Left cardiac atrium (tissue), 4 donors: ENCODE results near the gene COG2. TPM values are rescaled to one million over a fixed set of nuclear protein-coding genes. Genes with fewer than 3 reads are reported as not detected.
A peak's percentile ranks its signal among the peaks of the same experiment; 100 is the strongest.
"Not testable (repeated sequence)": the region's sequence is repeated elsewhere in the genome, so short reads cannot be mapped to it uniquely, and the experiment has no call there.

Experiments
- ATAC-seq, 2 donors: fragments of 200-7000 bp; cut with Tn5 transposase; one replicate each; pipeline ENCODE4 v1.9.1; 2020; ENCODE audit warnings: mild to moderate bottlenecking in 2 of 2, moderate library complexity in 2 of 2
- DNase-seq: peaks from one replicate; pipeline ENCODE4 v3.0.0-alpha.2; 2020
- intact Hi-C, 2 donors: fragments of 100-400 bp; cut with DNase I; formaldehyde crosslinking; loops; one replicate each; pipeline versions ENCODE4 v1.14.1 to v1.15.1; 2022 to 2023
- total RNA-seq, 2 donors: library from RNA; stranded (reverse); fragmentation: NEBNext Ultra II Directional; extraction: Animal tissue kit (Norgen Biotek cat#: 25700); gene quantifications; one replicate each; pipeline ENCODE4 v1.2.1, GENCODE V29; 2021
- donor health status: DM: no; HTN: yes; CAD: no.
- donor health status: DM: no; HTN: yes; CAD: no; lungs with severe emphysema.
- donor health status: DM: yes; HTN: yes; CAD: no.
- donor health status: Dilated cardiomyopathy.

COG2 gene
- total RNA-seq, 2 donors from 2014 or later: 30.5 to 31.2 TPM

DNA sequence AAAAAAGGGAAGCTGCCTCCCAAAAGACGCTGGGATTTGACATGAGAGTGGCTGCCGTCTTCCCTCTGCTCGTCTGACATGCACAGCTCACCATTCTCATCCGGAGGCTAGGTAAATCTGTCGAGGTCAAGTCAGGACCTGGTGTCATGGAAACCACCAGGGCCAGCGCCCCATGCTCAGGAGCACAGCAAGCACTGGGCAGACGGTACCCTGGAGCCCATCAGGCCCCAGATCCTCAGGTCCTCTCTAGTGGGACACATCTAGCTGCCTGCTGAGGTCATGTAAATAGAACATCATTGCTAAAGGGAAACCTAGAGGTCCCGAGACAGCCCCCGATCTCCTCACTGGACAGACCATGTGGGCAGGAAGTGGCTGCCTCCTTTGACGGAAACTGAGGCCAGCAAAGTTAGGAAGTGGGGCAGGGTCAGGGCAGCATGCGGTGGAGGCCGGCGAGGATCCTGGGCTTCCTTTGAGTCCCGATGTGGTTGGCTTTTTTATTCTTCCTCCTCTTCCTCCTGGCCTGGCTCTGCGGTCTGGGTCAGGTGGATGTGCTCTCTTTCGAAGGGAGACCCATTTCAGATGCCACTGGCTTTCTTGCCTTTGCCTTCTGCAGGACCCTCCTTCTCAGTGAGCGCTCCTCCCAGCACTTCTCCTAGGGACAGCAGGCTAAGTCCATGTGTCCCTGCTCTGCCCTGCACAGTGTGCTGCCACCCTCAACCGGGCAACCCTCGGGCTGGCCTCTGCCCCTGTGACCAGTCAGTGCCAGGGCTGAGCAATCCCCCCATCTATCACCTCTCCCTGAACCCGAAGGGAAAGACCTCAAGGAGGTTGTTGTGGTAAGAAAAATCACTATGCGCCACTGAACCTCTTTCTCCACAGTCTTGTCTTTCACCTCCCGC, 65.7 kb downstream of the COG2 start:
- intact Hi-C loops: no loop called here
- DNase-seq (no peak), ATAC-seq (no peak)

DNA sequence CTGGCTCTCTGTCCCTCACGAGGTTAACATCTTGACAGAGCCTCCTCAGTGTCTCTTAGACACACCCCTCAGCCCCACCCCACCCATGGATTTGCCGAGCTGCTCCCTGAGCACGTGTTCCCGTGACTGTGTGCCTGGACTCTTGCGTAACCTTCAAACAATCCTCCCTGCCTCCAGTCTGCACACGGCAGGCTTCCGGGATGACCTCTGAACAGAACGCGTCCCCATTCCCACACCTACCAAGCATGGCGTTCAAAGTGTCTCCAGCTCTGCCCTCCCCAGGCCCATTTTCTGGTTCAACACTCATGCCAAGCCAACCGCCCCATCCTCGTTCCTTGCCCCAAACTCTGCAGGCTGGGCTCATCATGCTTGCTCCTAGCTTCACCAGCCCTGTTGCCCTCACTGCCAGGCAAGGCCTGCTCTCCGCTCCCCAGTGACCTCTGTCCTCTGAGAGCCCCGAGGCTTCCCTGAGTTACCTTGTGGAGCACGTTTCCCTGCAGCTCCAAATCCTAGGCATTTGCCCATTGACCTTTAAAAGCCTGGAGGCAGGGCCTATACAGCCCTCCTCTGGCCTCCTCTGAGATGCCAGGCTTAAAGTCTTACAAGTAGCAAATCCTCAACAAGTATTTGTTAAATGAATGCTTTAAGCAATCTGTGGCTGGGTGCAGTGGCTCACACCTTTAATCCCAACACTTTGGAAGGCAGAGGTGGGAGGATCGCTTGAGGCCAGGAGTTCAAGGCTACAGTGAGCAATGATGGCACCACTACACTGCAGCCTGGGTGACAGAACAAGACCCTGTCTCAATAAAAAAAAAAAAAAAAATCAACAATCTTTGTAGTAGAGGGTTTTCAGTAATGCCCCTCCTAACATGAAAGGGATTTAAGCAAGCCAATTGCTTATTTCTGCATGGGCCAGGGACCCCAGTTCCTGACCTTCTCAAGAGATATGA, 66.6 kb downstream of the COG2 start:
- ATAC-seq (peak; percentile 33 to 48), DNase-seq (peak; percentile 46)
- intact Hi-C loops: no loop called here

DNA sequence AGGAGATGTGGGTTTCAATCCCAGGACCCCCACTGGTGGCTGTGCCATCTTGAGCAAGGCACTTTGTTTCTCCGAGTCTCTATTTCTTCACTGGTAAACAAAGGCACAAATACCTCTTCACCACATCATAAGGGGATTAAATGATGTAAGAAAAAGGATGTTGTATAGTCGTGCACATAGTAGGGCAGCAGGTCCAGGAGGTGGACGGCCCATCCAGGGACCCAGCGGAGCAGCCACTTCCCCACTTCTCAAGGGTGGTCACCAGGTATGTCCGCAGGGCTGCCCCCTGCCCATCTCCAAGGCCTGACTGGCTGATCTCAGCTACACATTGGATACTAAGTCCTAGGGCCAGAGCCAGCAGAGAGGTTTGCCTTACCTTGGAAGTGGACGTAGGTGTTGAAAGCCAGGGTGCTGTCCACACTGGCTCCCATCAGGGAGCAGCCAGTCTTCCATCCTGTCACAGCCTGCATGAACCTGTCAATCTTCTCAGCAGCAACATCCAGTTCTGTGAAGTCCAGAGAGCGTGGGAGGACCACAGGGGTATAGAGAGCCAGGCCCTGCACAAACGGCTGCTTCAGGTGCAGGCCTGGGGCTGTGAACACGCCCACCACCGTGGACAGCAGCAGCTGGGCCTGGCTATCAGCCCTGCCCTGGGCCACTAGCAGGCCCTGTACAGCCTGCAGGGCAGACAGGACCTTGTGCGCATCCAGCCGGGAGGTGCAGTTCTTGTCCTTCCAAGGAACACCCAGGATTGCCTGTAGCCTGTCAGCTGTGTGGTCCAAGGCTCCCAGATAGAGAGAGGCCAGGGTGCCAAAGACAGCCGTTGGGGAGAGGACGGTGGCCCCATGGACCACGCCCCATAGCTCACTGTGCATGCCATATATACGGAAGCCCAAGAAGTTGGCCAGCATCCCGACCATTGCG, 67.6 kb downstream of the COG2 start:
- DNase-seq (no peak), ATAC-seq (no peak)
- intact Hi-C loops: no loop called here

DNA sequence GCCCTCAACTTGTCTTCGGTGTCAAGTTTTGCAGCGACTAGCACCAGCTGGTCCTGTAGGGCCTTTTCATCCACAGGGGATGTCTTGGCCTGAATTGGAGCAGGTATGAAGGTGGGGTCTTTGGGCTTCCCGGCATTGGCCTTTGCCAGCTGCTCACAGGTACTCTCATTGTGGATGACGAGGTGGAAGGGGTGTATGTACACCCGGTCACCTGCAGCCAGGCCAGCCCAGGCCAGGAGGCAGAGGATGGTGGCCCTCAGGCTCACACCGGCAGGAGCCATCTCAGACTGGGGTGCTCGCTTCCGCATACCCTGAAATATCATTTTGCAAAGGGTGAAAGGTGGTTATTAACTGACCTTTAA, 68.2 kb downstream of the COG2 start:
- intact Hi-C loops: no loop called here
- no peak for DNase-seq
- no peak for ATAC-seq

DNA sequence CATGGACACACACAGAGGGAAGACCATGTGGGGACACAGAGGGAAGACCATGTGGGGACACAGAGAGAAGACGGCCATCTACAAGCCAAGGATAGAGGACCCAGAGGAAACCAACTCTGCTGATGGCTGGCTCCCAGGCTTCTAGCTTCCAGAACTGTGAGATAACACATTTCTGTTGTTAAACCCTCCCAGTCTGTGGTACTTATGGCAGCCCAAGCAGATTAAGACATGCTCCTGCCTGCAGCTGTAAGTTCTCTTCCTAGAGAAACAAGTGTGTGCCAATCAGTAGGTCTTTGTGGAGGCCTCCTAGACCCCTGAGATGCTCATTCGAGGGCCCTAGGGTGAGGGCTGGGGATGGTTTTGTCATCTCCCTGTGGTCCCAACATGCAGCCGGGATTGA, 69.0 kb downstream of the COG2 start:
- DNase-seq (no peak), ATAC-seq (no peak)
- intact Hi-C loops: no loop called here

DNA sequence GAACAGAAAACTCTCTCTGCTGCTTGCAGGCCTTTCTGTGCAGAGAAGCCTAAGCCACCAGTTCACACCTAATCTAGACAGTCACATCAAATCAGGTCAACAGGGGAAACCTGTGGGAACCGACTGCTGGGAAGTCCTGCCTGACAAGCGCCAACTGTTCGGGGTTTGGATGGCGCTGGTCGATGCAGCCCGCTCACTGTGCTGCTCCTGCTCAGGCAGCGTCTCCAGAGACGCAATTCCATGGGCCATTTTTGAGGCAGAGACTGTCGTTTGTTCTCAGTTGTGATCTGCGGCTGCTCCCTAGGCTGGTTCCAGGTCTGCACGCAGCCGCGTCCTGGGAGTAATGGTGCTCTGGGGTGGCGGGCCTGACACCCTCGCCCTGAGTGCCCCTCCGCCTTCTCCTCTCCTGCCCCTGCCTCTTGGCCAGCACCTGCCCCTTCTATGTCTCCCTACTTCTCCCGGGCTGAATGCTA, 70.2 kb downstream of the COG2 start:
- intact Hi-C loops: loop anchor here in 1 of 2 donors (2.0 kb wide), 1 partner anchor 60 kb away; no protein-coding TSS in a partner anchor
- ATAC-seq (no peak), DNase-seq (no peak)

DNA sequence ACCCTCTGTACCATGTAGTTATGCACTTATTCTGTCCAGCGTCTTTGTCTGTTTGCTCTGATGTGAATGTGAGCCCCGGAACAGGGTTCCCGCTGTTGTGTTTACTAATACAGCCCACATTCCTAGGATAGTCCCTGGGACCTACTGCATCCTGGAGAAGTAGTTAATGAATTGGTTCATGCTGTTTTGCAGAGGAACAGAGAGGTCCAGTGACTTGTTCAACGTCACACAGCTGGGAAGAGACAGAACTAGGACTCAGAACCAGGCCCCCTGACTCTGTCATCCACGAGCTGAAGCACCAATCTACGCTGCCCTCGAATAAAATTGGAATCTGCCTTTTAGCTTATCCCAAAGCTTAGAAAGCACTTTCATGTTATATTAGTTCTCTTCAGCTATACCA, 70.9 kb downstream of the COG2 start:
- intact Hi-C loops: loop anchor here in 1 of 2 donors (2.0 kb wide), 1 partner anchor 60 kb away; no protein-coding TSS in a partner anchor
- ATAC-seq (no peak), DNase-seq (no peak)

DNA sequence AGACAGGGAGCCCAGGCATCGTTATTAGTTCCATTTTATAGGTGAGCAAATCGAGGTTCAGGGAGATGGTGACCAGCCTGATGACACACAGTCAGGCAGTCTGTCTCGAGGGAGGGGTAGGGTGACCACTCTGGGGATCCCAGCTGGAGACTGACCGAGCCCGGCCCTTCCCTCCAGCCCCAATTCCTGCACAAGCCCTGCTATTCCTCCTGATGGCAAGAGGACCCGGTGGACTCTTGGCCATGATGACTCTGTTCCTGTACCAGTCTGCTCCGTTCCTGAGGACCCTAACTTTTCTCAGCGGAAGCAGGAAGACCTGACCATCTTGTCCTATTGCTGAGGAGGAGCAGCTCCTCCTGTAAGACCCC, 71.2 kb downstream of the COG2 start:
- DNase-seq (no peak), ATAC-seq (peak in 1 of 2 donors; percentile 15)
- intact Hi-C loops: loop anchor here in 1 of 2 donors (2.0 kb wide), 1 partner anchor 59 kb away; no protein-coding TSS in a partner anchor

DNA sequence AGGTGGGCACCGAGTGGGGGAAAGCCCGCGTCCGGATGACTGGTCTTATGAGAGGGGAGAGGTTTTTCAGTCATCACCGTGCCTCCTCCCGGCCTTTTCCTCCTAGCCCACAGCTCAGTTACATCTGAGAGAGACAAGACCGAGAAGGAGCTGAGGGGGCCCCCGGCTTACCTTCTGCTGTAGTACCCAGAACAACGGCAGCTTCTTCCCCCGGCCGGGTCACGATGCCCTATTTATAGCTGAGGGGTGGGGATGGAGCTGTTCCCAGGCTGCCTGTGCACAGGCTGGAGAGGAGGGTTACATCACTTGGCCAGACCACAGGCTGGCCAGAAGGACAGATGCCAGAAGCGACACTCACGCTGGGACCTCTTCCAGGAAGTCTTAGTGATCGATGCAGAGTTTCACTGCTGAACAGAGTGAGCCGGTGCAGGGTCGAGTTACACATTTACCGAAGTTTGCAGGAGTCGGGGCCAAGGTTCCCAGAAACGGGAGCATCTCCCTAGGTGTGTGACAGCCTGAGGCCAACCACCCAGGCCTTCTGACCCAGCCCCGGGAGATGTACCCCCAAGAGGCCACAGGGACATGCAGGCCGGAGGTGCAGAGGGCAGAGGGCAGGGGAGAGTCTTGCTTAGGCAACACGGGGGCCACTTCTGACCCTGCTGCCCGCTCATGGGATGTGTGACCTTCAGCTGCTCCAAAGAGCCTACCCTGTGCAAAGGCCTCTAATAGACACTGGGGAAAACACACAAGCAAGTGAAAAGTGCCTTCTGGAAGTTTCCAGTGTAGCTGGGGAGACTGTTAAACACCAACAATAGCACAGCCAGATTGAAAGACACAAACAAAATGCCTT, 71.9 kb downstream of the COG2 start, which contains the start of gene AGT:
AGT (minus strand) TSS at position 208 of the 850 bp plus-strand sequence. CDS start 3,299 bp downstream, outside the sequence.
- peak; percentile 94 to 95 for ATAC-seq
- peak; percentile 79 for DNase-seq
- intact Hi-C loops: loop anchor here in 1 of 2 donors (2.0 kb wide), 1 partner anchor 59 kb away; no protein-coding TSS in a partner anchor

DNA sequence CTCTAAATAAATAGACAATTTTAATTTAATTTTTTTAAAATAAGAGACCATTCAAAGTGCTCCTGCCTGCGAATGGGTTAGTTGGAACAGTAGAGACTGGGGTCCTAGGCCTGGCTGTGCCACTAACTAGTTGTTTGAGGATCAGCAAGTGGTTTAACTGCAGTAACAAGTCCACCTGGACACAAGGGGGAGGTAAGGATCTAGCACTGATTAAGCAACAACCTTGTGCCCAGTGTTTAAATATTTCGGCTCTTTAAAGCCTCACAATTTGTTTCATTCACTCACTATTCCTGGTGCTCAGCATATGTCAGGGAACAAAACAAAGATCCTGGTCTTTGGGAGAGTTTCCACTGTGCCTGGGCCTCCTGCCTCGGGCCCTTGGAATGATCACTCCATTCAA, 73.2 kb downstream of the COG2 start:
- no peak for DNase-seq
- ATAC-seq: no peak
- intact Hi-C loops: no loop called here

DNA sequence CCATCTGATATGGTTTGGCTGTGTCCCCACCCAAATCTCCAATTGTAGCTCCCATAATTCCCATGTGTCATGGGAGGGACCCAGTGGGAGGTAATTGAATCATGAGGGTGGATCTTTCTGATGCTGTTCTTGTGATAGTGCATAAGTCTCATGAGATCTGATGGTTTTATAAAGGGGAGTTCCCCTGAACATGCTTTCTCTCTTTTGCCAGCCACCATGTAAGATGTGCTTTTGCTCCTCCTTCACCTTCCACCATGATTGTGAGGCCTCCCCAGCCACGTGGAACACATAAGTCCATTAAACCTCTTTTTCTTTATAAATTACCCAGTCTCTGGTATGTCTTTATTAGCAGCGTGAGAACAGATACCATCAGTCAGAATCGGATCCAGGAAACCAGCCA, 74.2 kb downstream of the COG2 start:
- intact Hi-C loops, DNase-seq, ATAC-seq: not testable (repeated sequence)

DNA sequence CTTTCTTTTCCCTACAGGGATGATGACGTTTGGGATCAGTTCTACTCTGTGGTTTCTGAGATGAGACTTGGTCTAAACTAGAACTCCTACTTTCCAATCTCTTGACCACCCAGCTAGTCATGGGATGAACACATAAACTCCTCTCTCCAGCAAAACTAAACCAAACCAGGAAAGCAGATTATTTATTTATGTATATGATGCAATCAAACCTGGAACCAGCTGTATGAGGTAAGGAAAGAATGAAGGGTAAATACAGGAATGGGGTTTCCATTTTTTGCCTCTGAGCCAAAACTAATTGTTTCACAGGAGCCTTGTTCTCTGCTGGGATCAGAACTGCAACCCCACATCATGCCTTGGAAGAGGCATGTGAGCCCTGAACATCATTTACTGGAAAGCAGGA, 75.0 kb downstream of the COG2 start:
- ATAC-seq (no peak), DNase-seq (no peak)
- intact Hi-C loops: no loop called here

DNA sequence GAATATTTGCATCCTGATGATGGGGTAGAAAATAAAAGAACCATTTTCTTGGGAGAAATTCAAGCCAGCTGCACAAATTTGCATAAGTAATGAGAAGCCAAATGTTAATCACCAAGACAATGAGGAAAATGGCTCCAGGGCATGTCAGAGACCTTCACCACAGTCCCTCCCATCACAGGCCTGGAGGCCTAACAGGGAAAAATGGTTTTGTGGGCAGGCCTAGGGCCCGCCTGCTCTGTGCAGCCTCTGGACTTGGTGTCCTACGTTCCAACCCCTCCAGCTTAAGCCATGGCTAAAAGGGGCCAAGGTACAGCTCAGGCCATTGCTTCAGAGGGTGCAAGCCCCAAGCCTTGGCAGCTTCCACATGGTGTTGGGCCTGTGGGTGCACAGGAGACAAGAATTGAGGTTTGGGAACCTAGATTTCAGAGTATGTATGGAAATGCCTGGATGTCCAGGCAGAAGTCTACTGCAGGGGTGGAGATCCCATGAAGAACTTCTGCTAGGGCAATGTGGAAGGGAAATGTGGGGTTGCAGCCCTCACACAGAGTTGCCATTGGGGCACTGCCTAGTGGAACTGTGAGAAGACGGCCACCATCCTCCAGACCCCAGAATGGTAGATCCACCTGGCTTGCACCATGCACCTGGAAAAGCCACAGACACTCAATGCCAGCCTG, 79.7 kb downstream of the COG2 start:
- ATAC-seq, intact Hi-C loops, DNase-seq: not testable (repeated sequence)

DNA sequence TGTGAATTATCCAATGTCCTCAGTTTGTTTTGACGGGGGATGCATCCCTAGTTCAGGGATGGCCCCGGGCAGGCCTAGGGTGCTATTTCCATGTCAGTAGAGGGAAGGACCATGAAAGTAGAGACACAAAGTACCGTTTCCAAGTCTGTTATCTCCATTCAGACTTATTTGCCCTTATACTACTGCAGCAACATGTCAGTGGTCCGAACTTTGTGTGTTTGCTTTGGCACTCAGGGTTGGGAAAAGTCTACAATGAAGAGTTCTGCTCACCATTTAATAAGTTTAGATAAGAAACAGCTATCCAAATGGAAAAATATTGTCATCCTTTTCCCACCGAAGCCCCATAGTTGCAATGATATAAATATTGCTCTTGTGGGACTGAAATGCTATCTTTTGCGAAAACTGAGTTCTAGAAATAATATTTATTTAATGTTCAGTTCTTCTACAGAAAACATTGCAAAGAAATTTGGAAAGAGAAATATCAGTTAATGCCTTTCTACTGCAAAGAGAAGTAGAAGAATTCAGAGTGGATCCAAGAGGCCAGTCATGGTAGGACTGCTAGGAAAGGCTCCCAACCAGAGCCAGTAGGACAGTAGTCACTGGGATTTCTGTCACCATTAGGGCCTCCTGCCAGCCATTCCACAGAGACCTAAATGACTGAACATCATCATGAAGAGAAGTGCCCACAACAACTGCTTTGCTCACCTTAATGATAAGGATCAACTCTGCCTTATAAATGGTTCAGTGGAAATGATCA, 83.2 kb downstream of the COG2 start:
- ATAC-seq: peak; percentile 60 to 84

DNA sequence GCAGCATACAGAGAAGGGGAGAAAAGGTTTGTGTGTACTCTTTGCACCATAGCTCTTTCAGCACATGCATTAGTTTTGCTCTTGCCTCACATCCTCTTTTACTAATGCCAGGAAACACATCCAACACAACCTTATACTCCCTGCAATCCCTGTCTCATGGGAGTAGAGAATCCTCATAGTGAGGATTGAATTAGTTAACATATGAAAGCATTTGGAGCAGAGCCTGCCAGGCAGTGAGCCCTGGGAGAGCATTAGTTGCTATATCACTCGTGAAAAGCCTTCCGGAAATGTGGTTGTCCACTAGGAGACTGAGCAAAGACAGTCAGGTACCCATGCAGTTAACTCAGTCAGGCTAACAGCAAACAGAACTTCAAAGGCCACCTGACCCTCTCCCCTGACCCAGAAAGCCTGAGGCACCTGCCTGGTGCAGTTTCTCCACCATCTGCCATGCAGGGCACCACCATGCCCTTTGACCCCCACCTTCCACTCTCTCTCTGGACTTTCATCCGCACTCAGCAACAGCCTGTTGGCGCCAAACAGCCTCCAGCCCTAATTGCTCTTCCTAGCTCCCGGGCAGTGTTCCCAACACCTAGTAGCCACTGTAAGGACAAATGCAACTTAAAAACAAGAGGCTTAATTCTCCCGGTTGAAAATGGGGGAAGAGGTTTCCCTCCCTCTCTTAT, 86.6 kb downstream of the COG2 start:
- intact Hi-C loops: no loop called here
- ATAC-seq (peak; percentile 42 to 63), DNase-seq (no peak)

More for the DNA sequence above, 83.2 kb downstream of the COG2 start:
- DNase-seq: no peak
- intact Hi-C loops: no loop called here

DNA sequence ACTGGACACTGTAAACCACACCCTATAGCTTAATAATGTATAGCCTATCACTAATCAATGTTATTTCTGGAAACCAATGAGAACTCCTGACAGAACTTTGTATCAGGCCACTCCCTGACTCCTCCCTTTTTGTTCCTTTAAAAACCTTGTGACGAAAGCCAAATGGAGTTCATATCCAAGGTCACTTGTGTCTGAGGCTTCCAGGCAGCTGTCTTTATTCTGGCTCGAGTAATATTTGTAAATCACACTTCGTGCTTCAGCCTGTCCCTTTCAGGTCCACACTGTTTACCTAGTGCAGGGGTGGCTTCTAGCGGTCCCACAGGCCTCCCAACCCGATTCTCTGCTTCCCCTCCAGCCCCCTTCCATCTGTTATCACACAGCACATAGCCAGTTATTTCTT, 88.7 kb downstream of the COG2 start:
- no peak for DNase-seq
- intact Hi-C loops: no loop called here
- peak; percentile 45 to 63 for ATAC-seq
